Suppressor macrophage treated with lipopolysaccharide for 4 hours (primary cell): ENCODE measurements around the gene SUPT6H.
"Not testable (repeated sequence)": the region's sequence is repeated elsewhere in the genome, so short reads cannot be mapped to it uniquely, and the experiment has no call there.

Experiments used
- DNase-seq: peaks from one replicate; pipeline ENCODE4 v3.0.0-alpha.2; 2020

Gene SUPT6H

DNA sequence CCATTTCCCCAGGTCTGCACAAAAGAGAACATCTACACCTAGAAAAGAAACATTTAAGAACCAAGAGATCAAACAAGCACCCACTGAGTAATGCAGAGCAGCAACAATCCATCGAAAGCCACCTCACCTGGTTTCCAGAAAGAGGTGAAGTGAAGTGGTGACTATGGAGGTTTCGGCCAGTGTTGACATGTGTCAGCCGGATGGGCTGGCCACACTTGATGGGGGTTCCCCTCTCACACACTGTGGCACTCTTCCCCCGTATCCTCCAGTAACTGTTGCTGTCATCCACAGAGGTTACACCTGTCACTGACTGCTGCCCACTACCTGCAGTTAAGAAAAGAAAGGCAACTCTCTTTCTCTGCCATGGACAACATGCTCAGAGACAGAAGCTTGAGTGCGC lies 6.8 kb upstream of the SUPT6H start:
- DNase-seq: no peak

DNA sequence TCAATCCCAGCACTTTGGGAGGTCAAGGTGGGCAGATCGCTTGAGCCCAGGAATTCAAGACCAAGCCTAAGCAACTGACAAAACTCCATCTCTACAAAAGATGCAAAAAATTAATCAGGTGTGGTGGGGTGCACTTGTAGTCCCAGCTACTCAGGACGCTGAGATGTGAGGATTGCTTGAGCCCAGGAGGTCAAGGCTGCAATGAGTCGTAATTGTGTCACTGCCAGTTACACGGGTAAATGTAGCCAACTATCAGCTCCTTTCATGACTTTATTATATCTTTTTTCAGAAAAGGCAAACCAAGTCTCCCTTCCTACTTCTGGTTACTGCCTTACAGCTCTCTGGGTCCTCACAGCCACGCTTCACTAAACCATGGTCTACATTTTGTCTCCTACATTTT lies 4.2 kb upstream of the SUPT6H start:
- DNase-seq: no peak

DNA sequence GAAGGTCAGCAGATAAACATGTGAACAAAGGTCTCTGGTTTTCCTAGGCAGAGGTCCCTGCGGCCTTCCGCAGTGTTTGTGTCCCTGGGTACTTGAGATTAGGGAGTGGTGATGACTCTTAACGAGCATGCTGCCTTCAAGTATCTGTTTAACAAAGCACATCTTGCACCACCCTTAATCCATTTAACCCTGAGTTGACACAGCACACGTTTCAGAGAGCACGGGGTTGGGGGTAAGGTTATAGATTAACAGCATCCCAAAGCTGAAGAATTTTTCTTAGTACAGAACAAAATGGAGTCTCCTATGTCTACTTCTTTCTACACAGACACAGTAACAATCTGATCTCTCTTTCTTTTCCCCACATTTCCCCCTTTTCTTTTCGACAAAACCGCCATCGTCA lies 3.7 kb upstream of the SUPT6H start:
- not testable (repeated sequence) for DNase-seq

DNA sequence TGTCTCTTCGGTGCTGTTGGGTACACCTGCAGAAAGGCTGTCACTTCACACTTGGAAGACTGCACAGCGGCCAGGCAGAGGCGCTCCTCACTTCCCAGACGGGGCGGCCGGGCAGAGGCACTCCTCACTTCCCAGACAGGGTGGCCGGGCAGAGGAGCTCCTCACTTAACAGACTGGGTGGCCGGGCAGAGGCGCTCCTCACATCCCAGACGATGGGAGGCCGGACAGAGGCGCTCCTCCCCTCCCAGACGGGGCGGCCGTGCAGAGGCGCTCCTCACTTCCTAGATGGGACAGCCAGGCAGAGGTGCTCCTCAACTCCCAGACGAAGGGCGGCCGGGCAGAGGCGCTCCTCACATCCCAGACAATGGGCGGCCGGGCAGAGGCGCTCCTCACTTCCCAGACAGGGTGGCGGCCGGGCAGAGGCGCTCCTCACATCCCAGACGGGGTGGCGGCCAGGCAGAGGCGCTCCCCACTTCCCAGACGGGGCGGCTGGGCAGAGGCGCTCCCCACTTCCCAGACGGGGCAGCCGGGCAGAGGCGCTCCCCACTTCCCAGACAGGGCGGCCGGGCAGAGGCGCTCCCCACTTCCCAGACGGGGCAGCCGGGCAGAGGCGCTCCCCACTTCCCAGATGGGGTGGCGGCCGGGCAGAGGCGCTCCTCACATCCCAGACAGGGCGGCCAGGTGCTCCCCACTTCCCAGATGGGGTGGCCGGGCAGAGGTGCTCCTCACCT lies 3.1 kb upstream of the SUPT6H start:
- DNase-seq: not testable (repeated sequence)

DNA sequence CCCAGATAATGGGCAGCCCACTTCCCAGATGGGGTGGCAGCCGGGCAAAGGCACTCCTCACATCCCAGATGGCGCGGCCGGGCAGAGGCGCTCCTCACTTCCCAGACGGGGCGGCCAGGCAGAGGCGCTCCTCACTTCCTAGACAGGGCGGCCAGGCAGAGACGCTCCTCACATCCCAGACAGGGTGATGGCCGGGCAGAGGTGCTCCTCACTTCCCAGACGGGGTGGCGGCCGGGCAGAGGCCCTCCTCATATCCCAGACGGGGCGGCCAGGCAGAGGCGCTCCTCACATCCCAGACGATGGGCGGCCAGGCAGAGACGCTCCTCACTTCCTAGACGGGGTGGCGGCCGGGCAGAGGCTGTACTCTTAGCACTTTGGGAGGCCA lies 2.5 kb upstream of the SUPT6H start:
- not testable (repeated sequence) for DNase-seq

DNA sequence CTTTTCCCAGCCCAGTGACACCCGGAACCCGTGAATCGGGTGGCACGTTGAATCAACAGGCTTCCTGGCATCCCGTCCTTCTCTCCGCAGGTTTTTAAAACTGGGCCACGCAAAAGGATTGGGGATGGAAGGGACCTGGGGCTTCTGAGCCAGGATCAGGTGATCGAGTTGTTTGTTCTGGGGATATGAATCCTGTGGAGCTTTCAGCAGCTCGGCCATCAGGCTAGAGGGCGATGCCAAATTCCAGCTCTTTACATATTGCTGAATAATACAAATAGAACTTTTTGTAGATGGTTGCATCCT lies 473 bp downstream of the SUPT6H start:
- DNase-seq: no peak

DNA sequence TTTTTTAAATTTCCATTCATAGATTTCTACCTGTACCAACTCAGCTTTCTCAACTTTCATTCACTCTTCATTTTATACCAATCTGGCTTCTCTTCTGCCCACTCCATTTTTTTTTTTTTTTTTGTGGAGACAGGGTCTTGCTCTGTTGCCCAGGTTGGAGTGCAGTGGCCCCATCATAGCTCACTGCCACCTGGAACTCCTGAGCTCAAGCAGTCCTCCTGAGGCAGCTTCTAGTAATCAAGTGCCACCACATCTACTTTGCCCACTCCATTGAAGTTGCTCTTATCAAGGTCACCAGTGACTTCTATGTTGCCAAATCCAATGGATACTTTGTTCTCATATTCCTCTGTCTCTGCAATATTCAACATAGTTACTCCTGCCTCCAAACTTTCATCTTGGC lies 1.7 kb downstream of the SUPT6H start:
- DNase-seq: no peak

DNA sequence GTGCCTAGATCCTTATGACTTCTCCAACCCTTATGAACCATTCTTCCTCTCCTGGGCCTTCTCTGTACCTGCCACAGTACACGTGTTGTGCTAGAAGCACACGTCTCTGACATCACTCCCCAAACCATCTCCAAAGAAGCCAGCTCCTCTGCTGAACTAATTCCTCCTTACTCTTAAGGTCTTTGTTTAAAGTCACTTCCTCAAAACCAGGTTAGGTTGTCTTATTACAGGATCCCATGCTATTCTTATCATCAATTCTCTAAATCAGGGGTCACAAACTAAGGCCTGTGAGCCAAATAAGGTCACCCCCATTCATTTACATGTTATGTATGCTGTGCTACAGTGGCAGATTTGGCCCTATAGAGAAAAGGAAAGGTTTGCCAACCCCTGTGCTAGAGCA lies 4.0 kb downstream of the SUPT6H start:
- DNase-seq: no peak

DNA sequence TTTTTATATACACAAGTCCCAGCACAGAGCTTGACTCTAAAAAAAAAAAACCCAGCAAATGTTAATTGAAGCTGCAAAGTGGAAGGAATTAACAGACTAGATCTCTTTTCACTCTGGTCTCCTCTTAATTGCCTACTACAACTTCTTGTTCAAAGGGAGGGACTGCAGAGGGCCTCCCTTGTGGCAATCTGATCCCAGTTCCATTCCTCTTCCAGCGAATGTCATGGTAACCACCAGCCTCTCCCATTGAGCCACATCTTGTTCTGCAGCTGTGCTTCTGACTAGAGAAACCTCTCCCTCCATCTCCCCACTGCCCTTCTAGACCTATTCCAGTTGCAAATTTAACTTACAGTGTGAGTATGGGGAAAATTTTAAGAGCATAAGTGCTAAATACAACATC lies 5.9 kb downstream of the SUPT6H start:
- no peak for DNase-seq

DNA sequence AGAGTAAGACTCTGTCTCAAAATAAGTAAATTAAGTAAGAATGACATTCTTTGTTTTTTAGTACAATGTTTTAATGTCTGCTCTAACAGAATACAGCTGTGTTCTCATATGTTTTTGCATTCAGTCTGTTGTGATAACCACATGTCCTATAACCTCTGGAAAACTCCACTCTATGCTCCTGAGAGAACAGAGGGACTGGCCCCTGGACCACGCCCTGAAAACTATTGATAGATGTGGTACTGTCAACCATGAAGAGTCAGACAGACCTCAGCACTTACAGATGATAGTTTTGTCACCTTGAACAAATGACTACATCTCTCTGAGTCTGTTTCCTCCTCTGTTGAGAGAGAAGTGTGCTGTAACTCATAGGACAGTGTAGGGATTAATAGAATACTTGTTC lies 7.9 kb downstream of the SUPT6H start:
- DNase-seq: no peak

DNA sequence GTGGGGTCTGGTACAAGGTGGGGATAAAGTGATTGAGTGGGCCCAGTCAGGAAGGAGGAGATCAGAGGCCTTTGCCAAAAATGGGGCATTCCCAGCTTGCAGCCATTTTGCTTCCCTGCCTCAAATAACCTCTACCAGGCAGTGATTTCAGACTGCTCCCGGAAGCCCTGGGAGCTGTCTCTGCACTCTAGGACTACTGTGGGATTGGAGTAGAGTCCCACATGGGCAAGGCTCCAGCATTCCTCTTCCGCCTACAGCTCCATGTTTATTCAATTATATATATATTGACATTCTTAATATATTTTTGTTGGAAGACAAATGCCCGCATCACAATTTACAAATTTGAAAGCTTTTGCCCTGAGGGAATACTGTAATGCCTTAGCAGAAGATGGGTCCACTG lies 13.5 kb downstream of the SUPT6H start:
- no peak for DNase-seq

DNA sequence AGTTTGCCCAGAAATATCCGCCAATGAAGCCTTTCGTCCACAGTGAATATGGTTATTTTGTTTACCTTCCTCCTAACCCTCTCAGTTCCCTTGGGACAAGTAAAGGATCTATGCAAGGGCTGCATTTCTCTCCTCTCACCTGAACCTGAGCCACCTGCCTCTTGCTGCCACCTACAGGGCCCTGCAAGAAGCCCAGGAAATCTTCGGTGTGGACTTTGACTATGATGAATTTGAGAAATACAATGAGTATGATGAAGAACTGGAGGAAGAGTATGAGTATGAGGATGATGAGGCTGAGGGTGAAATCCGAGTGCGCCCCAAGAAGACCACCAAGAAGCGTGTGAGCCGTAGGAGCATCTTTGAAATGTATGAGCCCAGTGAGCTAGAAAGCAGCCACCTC lies 14.0 kb downstream of the SUPT6H start:
- DNase-seq: no peak

DNA sequence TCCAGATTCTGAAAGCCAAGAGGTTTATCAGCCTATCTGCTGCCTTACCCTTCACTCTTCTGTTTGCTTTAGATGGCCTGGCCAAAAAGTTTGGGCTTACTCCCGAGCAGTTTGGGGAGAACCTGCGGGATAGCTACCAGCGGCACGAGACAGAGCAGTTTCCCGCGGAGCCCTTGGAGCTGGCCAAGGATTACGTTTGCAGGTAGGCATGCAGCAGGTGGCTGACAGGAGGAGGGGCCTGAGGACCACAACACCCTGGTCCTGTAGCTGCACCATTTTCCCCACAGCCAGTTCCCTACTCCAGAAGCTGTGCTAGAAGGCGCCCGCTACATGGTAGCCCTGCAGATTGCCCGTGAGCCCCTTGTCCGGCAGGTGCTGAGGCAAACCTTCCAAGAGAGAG lies 20.6 kb downstream of the SUPT6H start:
- DNase-seq: no peak

DNA sequence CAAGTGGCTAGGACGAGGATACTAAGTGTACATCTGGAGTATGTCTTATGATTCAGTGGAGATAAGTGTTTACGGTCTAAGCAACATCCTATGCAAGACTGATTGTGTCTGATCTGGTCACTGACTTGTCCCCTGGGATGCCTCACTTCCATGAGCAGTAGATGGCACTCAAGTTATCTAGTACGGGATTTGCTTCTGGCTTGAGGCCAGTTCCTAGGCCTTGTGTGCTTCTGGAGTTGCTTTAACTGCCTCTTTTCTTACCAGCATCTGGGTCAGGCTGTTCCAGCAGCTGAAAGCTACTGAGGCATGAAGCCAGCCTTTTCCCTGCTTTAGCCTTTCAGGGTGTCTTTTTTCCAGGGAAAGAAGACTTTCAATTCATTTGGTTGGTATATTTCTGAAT lies 23.0 kb downstream of the SUPT6H start:
- DNase-seq: no peak

DNA sequence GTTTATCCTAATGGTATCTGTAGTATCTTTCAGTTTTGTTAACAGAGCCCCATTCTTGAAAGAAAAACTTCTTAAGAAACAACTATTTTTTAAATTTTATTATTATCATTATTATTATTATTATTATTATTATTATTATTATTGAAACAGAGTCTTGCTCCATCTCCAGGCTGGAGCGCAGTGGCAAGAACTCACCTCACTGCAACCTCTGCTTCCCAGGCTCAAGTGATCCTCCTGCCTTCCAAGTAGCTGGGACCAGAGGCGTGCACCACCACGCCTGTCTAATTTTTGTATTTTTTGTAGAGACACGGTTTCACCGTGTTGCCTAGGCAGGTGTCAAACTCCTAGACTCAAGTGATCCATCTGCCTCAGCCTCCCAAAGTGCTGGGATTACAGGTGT lies 23.4 kb downstream of the SUPT6H start:
- DNase-seq: no peak

DNA sequence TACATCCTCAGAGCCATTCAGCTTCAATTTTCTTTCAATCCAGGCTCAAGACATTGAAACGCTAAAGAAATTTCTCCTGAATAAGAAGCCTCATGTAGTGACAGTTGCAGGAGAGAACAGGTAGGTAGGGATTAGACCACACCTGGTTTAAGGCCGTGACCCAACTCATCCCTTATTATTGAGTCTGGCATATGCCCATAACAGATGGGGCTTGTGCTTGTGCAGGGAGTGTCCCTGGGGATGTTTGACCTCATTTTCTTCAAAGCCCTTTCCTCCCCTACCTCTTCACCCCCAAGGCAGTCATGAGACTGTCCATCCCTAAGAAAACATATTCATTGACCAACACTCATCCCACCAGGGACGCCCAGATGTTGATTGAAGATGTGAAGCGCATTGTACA lies 24.3 kb downstream of the SUPT6H start:
- DNase-seq: no peak

DNA sequence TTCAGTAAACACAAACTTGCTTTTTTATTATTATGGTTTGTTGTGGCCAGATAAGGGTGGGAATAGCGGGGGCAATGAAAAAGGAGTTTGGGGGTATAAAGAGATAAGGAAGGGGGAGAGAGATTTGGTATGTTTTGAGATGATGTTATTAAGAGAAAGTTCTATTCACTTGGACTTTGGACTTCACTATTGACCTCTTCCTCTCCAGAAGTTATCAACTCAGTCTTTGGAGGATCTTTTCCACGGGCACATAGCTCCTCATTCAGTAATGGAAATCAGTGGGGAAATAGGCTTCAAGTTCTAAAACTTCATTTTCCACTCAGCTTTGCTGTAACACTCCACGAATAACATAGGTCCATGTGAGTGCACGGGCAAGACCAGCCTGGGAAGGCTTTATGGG lies 26.5 kb downstream of the SUPT6H start:
- DNase-seq: no peak

DNA sequence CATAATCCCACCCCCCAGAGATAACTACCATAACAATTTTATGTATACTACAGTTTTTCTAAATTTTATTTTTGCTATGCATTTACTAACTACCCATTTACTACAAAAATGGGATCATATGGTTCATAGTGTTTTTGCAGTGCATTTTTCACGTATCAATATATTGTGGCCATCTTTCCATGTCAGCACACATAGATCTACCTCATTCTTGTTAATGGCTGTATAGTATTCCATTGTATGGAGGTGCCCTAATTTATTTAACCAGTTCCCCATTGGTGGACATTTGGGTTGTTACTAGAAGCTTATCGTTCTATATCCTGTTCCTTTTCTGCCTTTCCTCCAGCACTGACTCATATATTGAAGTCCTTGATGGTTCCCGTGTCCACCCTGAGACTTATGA lies 27.0 kb downstream of the SUPT6H start:
- DNase-seq: no peak

DNA sequence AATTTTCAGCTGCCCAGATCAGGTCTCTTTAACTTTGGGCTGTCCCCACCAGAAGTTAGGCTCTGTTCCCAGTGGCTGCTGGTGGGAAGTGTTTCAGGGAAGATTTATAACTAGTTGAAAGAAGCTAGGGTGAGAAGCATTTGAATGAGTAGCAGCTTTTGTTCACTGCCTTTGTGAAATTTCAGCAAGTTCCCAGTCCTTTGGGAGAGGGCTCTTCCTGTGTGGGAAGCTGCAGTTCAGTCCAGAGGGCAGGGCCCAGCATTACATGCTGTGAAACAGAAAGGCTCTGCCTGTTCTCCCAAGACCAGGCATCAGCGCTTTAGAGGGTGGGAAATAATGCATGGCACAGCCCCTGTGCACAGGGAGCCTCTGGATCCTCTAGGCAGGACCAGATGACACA lies 31.9 kb downstream of the SUPT6H start:
- DNase-seq: no peak

DNA sequence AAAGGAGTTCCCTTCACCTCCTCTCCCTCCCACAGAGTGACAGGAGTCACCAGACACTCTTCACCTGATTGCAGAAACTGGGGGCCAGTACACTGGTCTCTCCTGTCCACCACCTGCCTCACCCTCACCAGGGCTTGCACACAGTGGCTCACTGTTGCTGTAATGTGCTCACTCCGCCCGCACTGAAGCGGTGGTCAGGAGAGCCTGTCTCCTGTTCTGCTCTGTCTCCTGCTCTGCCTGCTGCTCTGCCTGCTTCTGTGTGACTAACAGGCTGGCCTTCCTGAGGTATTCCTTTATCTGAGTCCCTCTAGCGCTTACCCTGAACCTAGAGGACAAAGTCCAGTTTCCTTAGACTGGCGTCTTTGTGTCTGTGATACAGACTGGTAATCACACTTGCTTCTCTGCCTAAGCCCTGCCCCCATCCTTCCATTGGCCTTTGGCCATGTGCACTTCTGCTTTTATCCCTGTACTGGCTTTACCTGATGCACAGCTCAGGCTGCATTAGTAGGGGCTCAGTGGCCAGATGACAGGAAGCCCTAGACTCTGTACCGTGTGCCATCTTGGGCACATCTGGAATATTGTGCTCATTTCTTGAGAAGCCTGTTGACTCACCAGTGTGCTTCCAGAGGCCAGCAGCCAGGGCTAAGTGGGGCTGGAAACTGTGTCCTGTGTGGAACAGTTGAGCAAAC lies 36.4 kb downstream of the SUPT6H start:
- no peak for DNase-seq

DNA sequence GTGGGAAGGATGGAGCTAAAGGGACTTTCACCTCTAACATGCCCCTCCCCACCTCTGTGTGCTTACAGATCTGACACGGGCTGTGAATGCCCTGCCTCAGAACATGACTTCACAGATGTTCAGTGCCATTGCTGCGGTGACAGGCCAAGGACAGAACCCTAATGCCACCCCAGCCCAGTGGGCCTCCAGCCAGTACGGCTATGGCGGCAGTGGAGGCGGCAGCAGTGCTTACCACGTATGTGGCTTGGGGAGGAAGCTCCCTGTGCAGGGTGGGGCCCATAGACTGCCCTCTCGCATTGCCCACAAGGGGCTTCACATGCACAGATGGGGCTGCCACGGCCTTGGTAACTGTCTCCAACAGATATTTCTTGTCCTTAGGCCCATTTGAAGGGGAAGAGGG lies 38.3 kb downstream of the SUPT6H start:
- DNase-seq: no peak

DNA sequence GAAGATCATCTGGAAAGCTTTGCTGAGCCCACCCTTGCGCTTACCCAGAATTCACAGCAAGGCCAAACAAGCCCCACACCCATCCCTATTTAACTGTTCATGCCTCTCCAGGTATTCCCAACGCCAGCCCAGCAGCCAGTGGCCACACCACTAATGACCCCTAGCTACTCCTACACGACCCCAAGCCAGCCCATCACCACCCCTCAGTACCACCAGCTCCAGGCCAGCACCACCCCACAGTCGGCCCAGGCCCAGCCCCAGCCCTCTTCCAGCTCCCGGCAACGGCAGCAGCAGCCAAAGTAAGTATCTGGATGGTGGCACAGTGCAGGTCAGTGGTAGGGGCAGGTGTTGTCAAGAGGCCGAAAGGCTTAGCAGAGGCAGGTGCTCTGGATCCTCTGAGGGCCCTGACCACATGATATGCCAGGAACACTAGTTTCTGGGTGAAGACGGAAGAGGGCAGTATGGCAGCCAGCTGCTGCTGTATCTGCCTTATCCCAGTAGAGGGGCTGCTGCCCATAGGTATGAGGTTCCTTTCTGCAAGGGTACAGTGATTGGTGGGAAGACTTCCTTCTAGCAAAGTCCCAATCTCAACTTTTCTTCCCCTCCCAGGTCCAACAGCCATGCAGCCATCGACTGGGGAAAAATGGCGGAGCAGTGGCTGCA lies 39.0 kb downstream of the SUPT6H start:
- DNase-seq: no peak

DNA sequence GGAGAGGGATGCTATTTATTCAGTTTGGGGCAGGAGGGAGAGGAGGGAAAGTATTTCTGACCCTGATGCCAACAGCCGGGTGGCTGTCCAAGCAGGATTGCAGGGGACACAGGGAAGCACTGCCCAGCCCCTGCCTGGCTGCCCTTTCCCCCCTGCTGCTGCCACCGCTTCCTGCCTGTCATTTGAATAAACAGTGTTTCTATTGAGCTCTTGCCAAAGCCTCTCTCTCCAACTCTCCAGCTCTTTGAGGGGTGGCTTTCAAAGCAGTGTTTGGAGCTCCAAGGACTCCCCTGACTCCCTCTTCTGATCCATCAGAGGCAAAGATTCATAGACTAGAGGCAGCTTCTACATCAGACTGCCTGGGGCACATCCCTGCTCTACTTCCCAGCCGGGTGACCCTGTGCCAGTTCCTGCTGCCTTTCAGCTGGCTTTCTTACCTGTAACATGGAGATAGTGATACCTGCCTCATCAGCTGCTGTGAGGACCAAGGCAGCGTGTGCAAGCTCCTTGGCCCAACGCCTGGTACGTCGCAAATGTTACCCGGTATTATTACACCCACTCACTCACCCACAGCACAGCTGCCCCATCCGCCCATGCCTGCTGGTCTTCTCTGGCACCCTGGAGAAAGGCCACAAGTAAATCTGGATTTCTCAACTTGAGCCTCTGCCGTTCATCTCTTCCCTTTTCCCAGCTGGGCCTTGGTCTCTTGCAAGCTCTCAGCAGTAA lies 40.2 kb downstream of the SUPT6H start:
- DNase-seq: no peak

DNA sequence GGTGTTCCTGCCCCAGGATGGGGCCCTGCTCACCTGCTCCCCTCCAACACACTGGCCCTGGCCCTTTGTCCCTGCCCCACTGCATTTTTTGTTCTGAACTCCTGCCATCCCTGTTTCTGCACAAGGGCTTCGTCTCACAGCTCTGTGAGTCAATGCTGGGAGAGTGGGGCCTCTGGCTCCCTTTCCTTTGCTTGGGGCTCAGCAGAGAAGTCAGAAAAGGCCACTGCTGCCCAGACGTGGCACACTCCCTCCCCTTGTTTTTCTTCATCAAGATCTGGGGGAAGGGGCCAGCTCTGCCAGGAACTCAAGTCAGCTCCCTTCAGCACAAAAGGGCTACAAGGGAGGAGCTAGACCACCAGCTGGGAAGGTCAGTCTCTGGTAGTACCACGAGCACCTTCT lies 40.7 kb downstream of the SUPT6H start:
- DNase-seq: no peak
